ENCODE measurements around the gene KCTD2. TPM values are rescaled to one million over a fixed set of nuclear protein-coding genes. Genes with fewer than 3 reads are reported as not detected.
A peak's percentile ranks its signal among the peaks of the same experiment; 100 is the strongest.

KCTD2 gene
- total and polyA plus RNA-seq, 2 of the 13 experiments (the other 11 are each of a cell fraction or from before 2014, with no cell fraction given), result 28.3 to 32.6 TPM

DNA sequence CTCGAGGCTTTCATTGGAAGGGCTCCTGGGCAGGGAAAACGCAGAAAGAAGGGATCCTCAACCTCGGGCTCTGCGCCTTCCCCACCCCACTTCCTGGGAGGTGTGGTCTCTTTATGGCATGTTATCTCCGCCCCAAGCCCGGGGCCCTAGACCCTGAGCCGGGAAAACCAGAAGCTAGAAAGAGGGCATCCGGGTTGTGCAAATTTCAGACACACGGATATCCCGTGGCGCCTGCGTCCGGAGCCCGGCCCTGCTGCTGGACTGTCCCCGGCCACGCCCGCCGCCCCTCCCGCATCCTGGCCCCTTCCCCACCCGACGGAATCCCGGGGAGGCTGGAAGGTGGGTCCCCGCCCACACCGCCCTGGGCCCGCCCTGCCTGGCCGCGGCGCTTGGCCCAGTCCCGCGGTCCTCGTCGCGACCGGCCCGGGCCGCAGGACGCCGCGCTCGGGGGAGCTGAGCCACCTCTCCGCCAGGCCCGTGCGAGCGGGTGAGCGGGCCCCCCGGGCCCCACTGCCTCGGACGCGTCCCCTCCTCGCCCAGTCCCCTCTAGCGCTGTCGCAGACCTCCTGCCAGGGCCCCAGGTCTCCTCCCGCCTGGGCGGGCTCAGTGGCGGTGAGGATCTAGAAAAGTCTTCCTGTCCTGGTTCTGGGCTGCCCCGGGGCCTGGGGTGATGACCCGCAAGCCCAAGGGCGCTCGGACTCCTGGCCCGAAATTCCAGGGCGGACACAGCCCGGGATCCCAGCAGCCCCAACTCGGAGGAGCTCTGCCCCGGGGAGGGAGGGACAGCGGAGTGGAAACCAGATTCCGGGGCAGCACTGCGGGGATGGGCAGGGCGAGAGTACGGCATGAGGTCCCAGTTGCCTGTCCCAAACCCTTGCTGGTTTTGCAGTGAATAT is 40.8 kb downstream of the KCTD2 start, which contains the start of gene SLC16A5 (continued):
- TF ChIP-seq NFIB (CRISPR knock-in tag; IDR thresholded peaks at IDR 0.05; ENCODE audit: borderline replicate concordance), result no peak
- no peak for TF ChIP-seq ZNF543 (CRISPR knock-in tag; IDR thresholded peaks at IDR 0.05)
- TF ChIP-seq ZNF329 (CRISPR knock-in tag; IDR thresholded peaks at IDR 0.05; ENCODE audit: low read depth), result no peak
- TF ChIP-seq GFI1 (CRISPR knock-in tag; IDR thresholded peaks at IDR 0.05; ENCODE audit: borderline replicate concordance), result no peak
- no peak for TF ChIP-seq ZNF430 (CRISPR knock-in tag; IDR thresholded peaks at IDR 0.05)
- TF ChIP-seq FOXC1 (CRISPR knock-in tag; IDR thresholded peaks at IDR 0.05; ENCODE audit: borderline replicate concordance), result no peak; the same call in 1 of the 2 replicates
- no peak for TF ChIP-seq ATF7 (IDR thresholded peaks at IDR 0.05)
- TF ChIP-seq ATF7 (CRISPR knock-in tag; IDR thresholded peaks at IDR 0.05), result no peak
- TF ChIP-seq ZNF136 (CRISPR knock-in tag; IDR thresholded peaks at IDR 0.05; ENCODE audit: low read depth), result no peak
- no peak for TF ChIP-seq ZNF383 (CRISPR knock-in tag; IDR thresholded peaks at IDR 0.05; ENCODE audit: borderline replicate concordance)
- TF ChIP-seq RARG (CRISPR knock-in tag; IDR thresholded peaks at IDR 0.05; ENCODE audit: low read depth), result no peak
- TF ChIP-seq ATF7-NPFF (CRISPR knock-in tag; IDR thresholded peaks at IDR 0.05; ENCODE audit: low read depth), result no peak; the same call in 1 of the 2 replicates
- TF ChIP-seq ZNF10 (CRISPR knock-in tag; IDR thresholded peaks at IDR 0.05; ENCODE audit: borderline replicate concordance, low read depth), result no peak
- no peak for TF ChIP-seq ZNF33B (CRISPR knock-in tag; IDR thresholded peaks at IDR 0.05)
- no peak for TF ChIP-seq CREB1 (IDR thresholded peaks at IDR 0.05)
- TF ChIP-seq CREB1 (CRISPR knock-in tag; IDR thresholded peaks at IDR 0.05), result no peak
- peak; percentile 42; the same call in 1 of the 2 replicates for TF ChIP-seq SALL2 (CRISPR knock-in tag; IDR thresholded peaks at IDR 0.05)
- TF ChIP-seq, protein P1, sequence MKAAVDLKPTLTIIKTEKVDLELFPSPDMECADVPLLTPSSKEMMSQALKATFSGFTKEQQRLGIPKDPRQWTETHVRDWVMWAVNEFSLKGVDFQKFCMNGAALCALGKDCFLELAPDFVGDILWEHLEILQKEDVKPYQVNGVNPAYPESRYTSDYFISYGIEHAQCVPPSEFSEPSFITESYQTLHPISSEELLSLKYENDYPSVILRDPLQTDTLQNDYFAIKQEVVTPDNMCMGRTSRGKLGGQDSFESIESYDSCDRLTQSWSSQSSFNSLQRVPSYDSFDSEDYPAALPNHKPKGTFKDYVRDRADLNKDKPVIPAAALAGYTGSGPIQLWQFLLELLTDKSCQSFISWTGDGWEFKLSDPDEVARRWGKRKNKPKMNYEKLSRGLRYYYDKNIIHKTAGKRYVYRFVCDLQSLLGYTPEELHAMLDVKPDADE (CRISPR knock-in tag; IDR thresholded peaks at IDR 0.05), result no peak
- TF ChIP-seq SRF (IDR thresholded peaks at IDR 0.05; ENCODE audit: low read depth, low read length), result no peak
- peak; percentile 51; the same call in 1 of the 2 replicates for TF ChIP-seq KAT8 (CRISPR knock-in tag; IDR thresholded peaks at IDR 0.05)
- TF ChIP-seq, protein P2, sequence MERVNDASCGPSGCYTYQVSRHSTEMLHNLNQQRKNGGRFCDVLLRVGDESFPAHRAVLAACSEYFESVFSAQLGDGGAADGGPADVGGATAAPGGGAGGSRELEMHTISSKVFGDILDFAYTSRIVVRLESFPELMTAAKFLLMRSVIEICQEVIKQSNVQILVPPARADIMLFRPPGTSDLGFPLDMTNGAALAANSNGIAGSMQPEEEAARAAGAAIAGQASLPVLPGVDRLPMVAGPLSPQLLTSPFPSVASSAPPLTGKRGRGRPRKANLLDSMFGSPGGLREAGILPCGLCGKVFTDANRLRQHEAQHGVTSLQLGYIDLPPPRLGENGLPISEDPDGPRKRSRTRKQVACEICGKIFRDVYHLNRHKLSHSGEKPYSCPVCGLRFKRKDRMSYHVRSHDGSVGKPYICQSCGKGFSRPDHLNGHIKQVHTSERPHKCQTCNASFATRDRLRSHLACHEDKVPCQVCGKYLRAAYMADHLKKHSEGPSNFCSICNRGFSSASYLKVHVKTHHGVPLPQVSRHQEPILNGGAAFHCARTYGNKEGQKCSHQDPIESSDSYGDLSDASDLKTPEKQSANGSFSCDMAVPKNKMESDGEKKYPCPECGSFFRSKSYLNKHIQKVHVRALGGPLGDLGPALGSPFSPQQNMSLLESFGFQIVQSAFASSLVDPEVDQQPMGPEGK (CRISPR knock-in tag; IDR thresholded peaks at IDR 0.05), result peak; percentile 82
- TF ChIP-seq, protein P3, sequence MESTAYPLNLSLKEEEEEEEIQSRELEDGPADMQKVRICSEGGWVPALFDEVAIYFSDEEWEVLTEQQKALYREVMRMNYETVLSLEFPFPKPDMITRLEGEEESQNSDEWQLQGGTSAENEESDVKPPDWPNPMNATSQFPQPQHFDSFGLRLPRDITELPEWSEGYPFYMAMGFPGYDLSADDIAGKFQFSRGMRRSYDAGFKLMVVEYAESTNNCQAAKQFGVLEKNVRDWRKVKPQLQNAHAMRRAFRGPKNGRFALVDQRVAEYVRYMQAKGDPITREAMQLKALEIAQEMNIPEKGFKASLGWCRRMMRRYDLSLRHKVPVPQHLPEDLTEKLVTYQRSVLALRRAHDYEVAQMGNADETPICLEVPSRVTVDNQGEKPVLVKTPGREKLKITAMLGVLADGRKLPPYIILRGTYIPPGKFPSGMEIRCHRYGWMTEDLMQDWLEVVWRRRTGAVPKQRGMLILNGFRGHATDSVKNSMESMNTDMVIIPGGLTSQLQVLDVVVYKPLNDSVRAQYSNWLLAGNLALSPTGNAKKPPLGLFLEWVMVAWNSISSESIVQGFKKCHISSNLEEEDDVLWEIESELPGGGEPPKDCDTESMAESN (CRISPR knock-in tag; conservative IDR thresholded peaks at IDR 0.05), result peak; percentile 95
- TF ChIP-seq ZFP36 (IDR thresholded peaks at IDR 0.05; ENCODE audit: borderline replicate concordance, low read depth, low read length, partially characterized antibody), result no peak
- no peak for TF ChIP-seq E2F2 (CRISPR knock-in tag; IDR thresholded peaks at IDR 0.05; ENCODE audit: borderline replicate concordance)

Measured in HepG2 (cell line).